Caco-2 (cell line): ENCODE data around the gene IGSF11. TPM values are rescaled to one million over a fixed set of nuclear protein-coding genes. Genes with fewer than 3 reads are reported as not detected.

ENCODE experiments used
- Bru-seq: library from RNA; stranded (reverse); fragments of 400-500 nt; gene quantifications from one replicate; lab custom pipeline; 2021; lab: Mats Ljungman, UMichigan
- BruChase-seq, 2 experiments: library from RNA; stranded (reverse); fragments of 400-500 nt; gene quantifications; one replicate each; lab custom pipeline; 2021; lab: Mats Ljungman, UMichigan
- BruUV-seq: library from RNA; stranded (reverse); fragments of 400-500 nt; replicated peaks from 2 replicates; lab custom pipeline; 2021; lab: Mats Ljungman, UMichigan
- CTCF ChIA-PET: fragments of 300-600 bp; sonication (Branson Sonifier 250); formaldehyde crosslinking; loops from one replicate; lab custom pipeline; 2022; ENCODE audit warnings: antibody characterized with exemption; lab: Charles Lee
- POLR2A ChIA-PET: fragments of 300-600 bp; sonication (Branson Sonifier 250); formaldehyde crosslinking; loops from one replicate; lab custom pipeline; 2022; ENCODE audit warnings: antibody characterized with exemption; lab: Charles Lee
- DNase-seq, 2 experiments: peaks; one replicate each; pipeline versions ENCODE4 v3.0.0 to v3.0.0-alpha.2; 2020 to 2022
- H3K27me3 ChIP-seq: replicated peaks from 2 replicates; pipeline ENCODE4 v1.6.0; 2011; ENCODE audit warnings: low read length; ENCODE audit not compliant: control insufficient read depth, insufficient read depth
- H3K36me3 ChIP-seq: 2 replicates; pipeline ENCODE4 v1.5.1; 2011; ENCODE audit warnings: low read length; ENCODE audit not compliant: control insufficient read depth, insufficient read depth
- H3K4me1 ChIP-seq: fragments of 250-450 bp; sonication (Bioruptor Pico); 2 replicates; pipeline ENCODE4 v1.5.1; 2020; ENCODE audit warnings: mild to moderate bottlenecking
- H3K4me3 ChIP-seq: 2 replicates; pipeline ENCODE4 v1.5.1; 2011; ENCODE audit warnings: low read depth, mild to moderate bottlenecking, control low read depth, low read length
- H3K9me3 ChIP-seq: fragments of 250-450 bp; sonication (Bioruptor Pico); 2 replicates; pipeline ENCODE4 v1.5.1; 2020; ENCODE audit warnings: mild to moderate bottlenecking, moderate library complexity
- H3K27ac Mint-ChIP-seq: one replicate; pipeline ENCODE4 v1.8.0; 2022; ENCODE audit warnings: mixed read lengths; ENCODE audit not compliant: unreplicated experiment
- H3K27me3 Mint-ChIP-seq: one replicate; pipeline ENCODE4 v1.8.0; 2022; ENCODE audit warnings: mixed read lengths; ENCODE audit not compliant: insufficient read depth, unreplicated experiment
- H3K36me3 Mint-ChIP-seq: one replicate; pipeline ENCODE4 v1.8.0; 2022; ENCODE audit warnings: mild to moderate bottlenecking, mixed read lengths; ENCODE audit not compliant: insufficient read depth, unreplicated experiment
- H3K4me1 Mint-ChIP-seq: one replicate; pipeline ENCODE4 v1.8.0; 2022; ENCODE audit warnings: low read depth, mixed read lengths; ENCODE audit not compliant: unreplicated experiment
- H3K4me3 Mint-ChIP-seq: one replicate; pipeline ENCODE4 v1.8.0; 2022; ENCODE audit warnings: mild to moderate bottlenecking, moderate library complexity, mixed read lengths; ENCODE audit not compliant: unreplicated experiment
- H3K9me3 Mint-ChIP-seq: one replicate; pipeline ENCODE4 v1.8.0; 2022; ENCODE audit warnings: mixed read lengths; ENCODE audit not compliant: unreplicated experiment
- intact Hi-C: fragments of 100-400 bp; cut with micrococcal nuclease; formaldehyde crosslinking; loops from one replicate; pipeline ENCODE4 v1.10.0; 2022; ENCODE audit not compliant: unreplicated experiment
- long read RNA-seq: library from polyadenylated mRNA; stranded (forward); transcript quantifications from one replicate; pipeline ENCODE4 v2.0.0, GENCODE V29; 2022
- total RNA-seq: library from RNA; stranded (reverse); gene quantifications from 2 replicates; pipeline ENCODE4 v1.2.3, GENCODE V29; 2022
- TF ChIP-seq, protein P1 (sequence below), 2 experiments: fragments of 200-600 bp in 1 of 2; IDR thresholded peaks; 1 replicate in 1 of 2; 2 replicates in 1 of 2; pipeline versions ENCODE4 v1.5.1 to v1.8.0; 2011 to 2022; ENCODE audit warnings: antibody characterized with exemption in 1 of 2, control low read depth in 1 of 2, inconsistent platforms in 1 of 2, low read depth in 1 of 2, low read length in 1 of 2, mild to moderate bottlenecking in 1 of 2, moderate library complexity in 1 of 2; ENCODE audit not compliant: insufficient read depth in 1 of 2, severe bottlenecking in 1 of 2, unreplicated experiment in 1 of 2

The IGSF11 gene, protein sequence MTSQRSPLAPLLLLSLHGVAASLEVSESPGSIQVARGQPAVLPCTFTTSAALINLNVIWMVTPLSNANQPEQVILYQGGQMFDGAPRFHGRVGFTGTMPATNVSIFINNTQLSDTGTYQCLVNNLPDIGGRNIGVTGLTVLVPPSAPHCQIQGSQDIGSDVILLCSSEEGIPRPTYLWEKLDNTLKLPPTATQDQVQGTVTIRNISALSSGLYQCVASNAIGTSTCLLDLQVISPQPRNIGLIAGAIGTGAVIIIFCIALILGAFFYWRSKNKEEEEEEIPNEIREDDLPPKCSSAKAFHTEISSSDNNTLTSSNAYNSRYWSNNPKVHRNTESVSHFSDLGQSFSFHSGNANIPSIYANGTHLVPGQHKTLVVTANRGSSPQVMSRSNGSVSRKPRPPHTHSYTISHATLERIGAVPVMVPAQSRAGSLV
- total RNA-seq (0.37 and 0.41 TPM in 2 replicates), Bru-seq, nascent RNA (percentile 28 among the genes with signal in this experiment), BruChase-seq, experiment 1, labeled RNA remaining after a 2-hour chase (percentile 45 among the genes with signal in this experiment), BruChase-seq, experiment 2, labeled RNA remaining after a 6-hour chase (percentile 43 among the genes with signal in this experiment)
- long read RNA-seq, partial matches to known transcripts, result 0 of 1 reads
- long read RNA-seq, other reads (novel, unspliced or antisense), result 1 of 1 reads

DNA sequence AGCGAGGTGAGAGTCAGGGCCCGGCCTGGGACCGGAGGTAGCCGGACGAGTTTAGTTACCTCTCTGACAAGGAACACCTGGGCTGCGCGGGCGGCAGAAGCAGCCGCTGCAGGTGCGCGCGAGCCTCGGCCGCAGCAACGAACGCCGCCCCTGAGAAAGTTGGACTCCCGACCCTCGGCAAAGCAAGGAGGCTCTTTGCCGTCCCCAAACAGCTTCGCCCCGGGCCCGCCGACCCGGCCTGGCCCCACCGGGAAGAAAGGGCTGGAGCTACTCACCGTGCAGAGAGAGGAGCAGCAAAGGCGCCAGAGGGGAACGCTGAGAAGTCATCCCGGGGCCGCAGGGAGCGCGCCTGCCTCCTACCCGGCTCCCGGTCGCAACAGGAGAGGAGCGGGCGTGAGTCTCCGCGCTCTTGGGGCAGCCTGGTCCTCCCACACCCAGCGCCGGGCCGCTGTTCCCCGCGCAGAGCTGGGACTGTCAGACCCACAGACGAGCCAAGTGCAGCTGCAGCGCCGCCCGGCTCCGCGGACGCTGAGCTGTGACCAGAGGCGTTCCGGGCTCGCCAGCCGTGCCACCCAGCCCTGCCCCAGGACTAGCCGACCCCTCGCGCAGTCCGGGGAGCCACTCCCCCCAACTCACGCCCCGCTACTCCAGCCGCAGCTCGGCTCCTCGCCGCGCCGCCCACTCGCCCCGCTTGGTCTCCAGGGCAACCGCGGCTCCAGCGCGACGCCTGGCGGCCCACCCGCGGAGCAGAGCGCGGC is at the start of gene IGSF11:
Gene IGSF11, minus strand, starts transcription at position 591 of the 758 bp plus-strand sequence. Its CDS starts 264 bp downstream, at position 327.
- no peak within 1 kb of the TSS for H3K27ac Mint-ChIP-seq

DNA sequence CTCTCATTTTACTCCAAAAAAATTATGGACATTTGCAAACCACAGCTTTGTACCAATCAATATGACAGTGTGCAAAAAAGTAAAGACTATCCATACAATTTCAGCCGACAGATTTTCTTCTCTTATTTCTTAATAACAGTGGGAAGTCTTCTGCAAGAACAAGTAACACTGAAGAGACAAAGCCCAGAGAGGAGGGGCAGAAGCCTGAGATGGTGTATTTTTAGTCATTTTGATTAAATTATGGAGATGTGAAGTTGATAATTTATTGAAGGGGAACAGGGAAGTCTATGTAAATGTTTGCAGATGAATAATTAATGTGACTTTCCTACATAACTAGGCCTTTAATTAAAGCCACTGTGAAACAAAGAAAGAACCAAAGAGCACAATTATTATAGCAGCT is 45.7 kb upstream of the IGSF11 start:
- no TSS peak for BruUV-seq
- POLR2A ChIA-PET, result no interaction called here
- CTCF ChIA-PET, result no interaction called here
- DNase-seq, result no peak
- no peaks in the 10 kb centered on the region for H3K36me3 ChIP-seq
- TF ChIP-seq, protein P1, sequence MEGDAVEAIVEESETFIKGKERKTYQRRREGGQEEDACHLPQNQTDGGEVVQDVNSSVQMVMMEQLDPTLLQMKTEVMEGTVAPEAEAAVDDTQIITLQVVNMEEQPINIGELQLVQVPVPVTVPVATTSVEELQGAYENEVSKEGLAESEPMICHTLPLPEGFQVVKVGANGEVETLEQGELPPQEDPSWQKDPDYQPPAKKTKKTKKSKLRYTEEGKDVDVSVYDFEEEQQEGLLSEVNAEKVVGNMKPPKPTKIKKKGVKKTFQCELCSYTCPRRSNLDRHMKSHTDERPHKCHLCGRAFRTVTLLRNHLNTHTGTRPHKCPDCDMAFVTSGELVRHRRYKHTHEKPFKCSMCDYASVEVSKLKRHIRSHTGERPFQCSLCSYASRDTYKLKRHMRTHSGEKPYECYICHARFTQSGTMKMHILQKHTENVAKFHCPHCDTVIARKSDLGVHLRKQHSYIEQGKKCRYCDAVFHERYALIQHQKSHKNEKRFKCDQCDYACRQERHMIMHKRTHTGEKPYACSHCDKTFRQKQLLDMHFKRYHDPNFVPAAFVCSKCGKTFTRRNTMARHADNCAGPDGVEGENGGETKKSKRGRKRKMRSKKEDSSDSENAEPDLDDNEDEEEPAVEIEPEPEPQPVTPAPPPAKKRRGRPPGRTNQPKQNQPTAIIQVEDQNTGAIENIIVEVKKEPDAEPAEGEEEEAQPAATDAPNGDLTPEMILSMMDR (IDR thresholded peaks at IDR 0.05; ENCODE audit: insufficient read depth in 1 of 2, low read depth in 1 of 2, low read length in 1 of 2, severe bottlenecking in 1 of 2, unreplicated experiment in 1 of 2), result no peak
- no peaks in the 10 kb centered on the region for H3K4me1 ChIP-seq
- Mint-ChIP-seq H3K4me3 (no peak overlapping the region), H3K9me3 (no peaks in the 10 kb centered on the region), H3K4me1 (no peaks in the 10 kb centered on the region), H3K36me3 (no peaks in the 10 kb centered on the region), H3K27me3 (peaks cover 3% of the 10 kb centered on the region), H3K27ac (no peak overlapping the region)
- H3K4me3 ChIP-seq, result no peak overlapping the region
- intact Hi-C loops, result no loop called here
- no peaks in the 10 kb centered on the region for H3K9me3 ChIP-seq
- H3K27me3 ChIP-seq, result no peaks in the 10 kb centered on the region

More for the DNA sequence above, at the start of gene IGSF11:
- TF ChIP-seq, protein P1 (IDR thresholded peaks at IDR 0.05; ENCODE audit: insufficient read depth in 1 of 2, low read depth in 1 of 2, low read length in 1 of 2, severe bottlenecking in 1 of 2, unreplicated experiment in 1 of 2), result peak; percentile 25 to 53
- intact Hi-C loops, result loop anchor here (1.0 to 10.0 kb wide), 4 partner anchors 64 to 207 kb away; no protein-coding TSS in a partner anchor
- no peaks in the 10 kb centered on the region for H3K9me3 ChIP-seq
- peak; percentile 64 to 71 for DNase-seq
- Mint-ChIP-seq H3K9me3 (peaks cover 2% of the 10 kb centered on the region), H3K27me3 (peaks cover 20% of the 10 kb centered on the region), H3K4me3 (peak within 1 kb of the TSS; percentile 84), H3K4me1 (no peaks in the 10 kb centered on the region), H3K36me3 (no peaks in the 10 kb centered on the region)
- H3K4me1 ChIP-seq, result 0 out of 2 replicates have a peak, but pooled peaks cover 4% of the 10 kb centered on the region
- no peaks in the 10 kb centered on the region for H3K36me3 ChIP-seq
- peak within 1 kb of the TSS; percentile 49 for H3K4me3 ChIP-seq
- POLR2A ChIA-PET, result no interaction called here
- CTCF ChIA-PET, result interaction anchor here (0.8 to 4.5 kb wide), 6 partner anchors 18 to 274 kb away, joined by 3 to 106 read pairs (median 4); no protein-coding TSS in a partner anchor
- peaks cover 2% of the 10 kb centered on the region; the same call in 1 of the 2 replicates for H3K27me3 ChIP-seq
- BruUV-seq, result no TSS peak
